CD14-positive monocyte (primary cell): ENCODE results near the gene HS6ST3. TPM values are rescaled to one million over a fixed set of nuclear protein-coding genes. Genes with fewer than 3 reads are reported as not detected.

Experiments
- DNase-seq, 3 donors: peaks; one replicate each; pipeline ENCODE4 v3.0.0-alpha.2; 2011 to 2022
- H2AFZ ChIP-seq: 2 replicates; pipeline ENCODE4 v1.6.0; 2012; ENCODE audit warnings: mild to moderate bottlenecking, low read depth, low read length, inconsistent platforms; ENCODE audit not compliant: insufficient read depth, poor library complexity, severe bottlenecking
- H3K27ac ChIP-seq, 2 donors: 1 replicate in 1 of 2; 2 replicates in 1 of 2; pipeline ENCODE4 v1.5.1; 2012 to 2013; ENCODE audit warnings: low read length in 2 of 2, control low read depth in 1 of 2, inconsistent platforms in 1 of 2, low read depth in 1 of 2, mild to moderate bottlenecking in 1 of 2
- H3K27me3 ChIP-seq, 2 donors: one replicate each; pipeline versions ENCODE4 v1.6.0 to v1.6.1; 2011 to 2013; ENCODE audit warnings: low read length in 2 of 2; ENCODE audit not compliant: control insufficient read depth in 2 of 2, insufficient read depth in 2 of 2
- H3K36me3 ChIP-seq, 2 donors: replicated peaks in 1 of 2; 1 replicate in 1 of 2; 2 replicates in 1 of 2; pipeline versions ENCODE4 v1.5.1 to v1.6.1; 2012 to 2013; ENCODE audit warnings: low read length in 2 of 2, control low read depth in 1 of 2, inconsistent platforms in 1 of 2, mild to moderate bottlenecking in 1 of 2; ENCODE audit not compliant: insufficient read depth in 2 of 2, control insufficient read depth in 1 of 2
- H3K4me1 ChIP-seq, 2 donors: 1 replicate in 1 of 2; 2 replicates in 1 of 2; pipeline versions ENCODE4 v1.5.1 to v1.6.1; 2012 to 2013; ENCODE audit warnings: low read length in 2 of 2, control low read depth in 1 of 2, inconsistent platforms in 1 of 2, mild to moderate bottlenecking in 1 of 2, moderate library complexity in 1 of 2; ENCODE audit not compliant: insufficient read depth in 2 of 2, control insufficient read depth in 1 of 2
- H3K4me2 ChIP-seq: replicated peaks from 2 replicates; pipeline ENCODE3; 2012; ENCODE audit warnings: low read length, moderate library complexity, mild to moderate bottlenecking; ENCODE audit not compliant: poor library complexity, severe bottlenecking; ENCODE audit errors: extremely low read depth
- H3K4me3 ChIP-seq, 3 experiments: fragments of 200-600 bp in 1 of 3; sonication (generic) in 1 of 3; replicated peaks in 1 of 3; 1 replicate in 2 of 3; 2 replicates in 1 of 3; pipeline ENCODE4 v1.5.1; 2011 to 2013; ENCODE audit warnings: low read length in 3 of 3, mild to moderate bottlenecking in 3 of 3, control low read depth in 2 of 3, low read depth in 2 of 3, inconsistent platforms in 1 of 3, moderate library complexity in 1 of 3
- H3K79me2 ChIP-seq: 2 replicates; pipeline ENCODE4 v1.6.0; 2012; ENCODE audit warnings: mild to moderate bottlenecking, control low read depth, inconsistent platforms, low read length, moderate library complexity; ENCODE audit not compliant: insufficient read depth
- H3K9ac ChIP-seq: 2 replicates; pipeline ENCODE4 v1.6.0; 2017; ENCODE audit warnings: low read length, mild to moderate bottlenecking; ENCODE audit not compliant: insufficient read depth, poor library complexity, severe bottlenecking
- H3K9me3 ChIP-seq, 2 donors: replicated peaks in 1 of 2; 1 replicate in 1 of 2; 2 replicates in 1 of 2; pipeline versions ENCODE4 v1.5.1 to v1.6.1; 2012 to 2013; ENCODE audit warnings: low read length in 2 of 2, control low read depth in 1 of 2; ENCODE audit not compliant: control insufficient read depth in 1 of 2, insufficient read depth in 1 of 2
- H4K20me1 ChIP-seq: 2 replicates; pipeline ENCODE4 v1.6.0; 2012; ENCODE audit warnings: mild to moderate bottlenecking, low read length, control low read depth, moderate library complexity; ENCODE audit not compliant: insufficient read depth
- H3K27ac Mint-ChIP-seq, 7 donors: one replicate each; pipeline ENCODE4 v1.8.0; 2020; ENCODE audit warnings: mild to moderate bottlenecking in 7 of 7, mixed read lengths in 7 of 7, moderate library complexity in 6 of 7, inconsistent platforms in 2 of 7
- H3K27me3 Mint-ChIP-seq, 3 donors: one replicate each; pipeline ENCODE4 v1.8.0; 2021 to 2022; ENCODE audit warnings: low read depth in 3 of 3, mild to moderate bottlenecking in 3 of 3, mixed read lengths in 3 of 3, moderate library complexity in 3 of 3, inconsistent platforms in 1 of 3
- H3K36me3 Mint-ChIP-seq, 2 donors: one replicate each; pipeline ENCODE4 v1.8.0; 2020; ENCODE audit warnings: mixed read lengths in 2 of 2, inconsistent platforms in 1 of 2, mild to moderate bottlenecking in 1 of 2
- H3K4me1 Mint-ChIP-seq: one replicate; pipeline ENCODE4 v1.8.0; 2020; ENCODE audit warnings: mild to moderate bottlenecking, mixed read lengths
- H3K4me3 Mint-ChIP-seq, 2 donors: one replicate each; pipeline ENCODE4 v1.8.0; 2020; ENCODE audit warnings: mild to moderate bottlenecking in 2 of 2, mixed read lengths in 2 of 2, moderate library complexity in 1 of 2
- H3K9me3 Mint-ChIP-seq, 7 donors: one replicate each; pipeline ENCODE4 v1.8.0; 2020 to 2022; ENCODE audit warnings: mixed read lengths in 7 of 7, mild to moderate bottlenecking in 6 of 7, moderate library complexity in 6 of 7, inconsistent platforms in 2 of 7
- WGBS: methylation state at CpG from one replicate; pipeline ENCODE4 v1.1.5; 2013; ENCODE audit warnings: missing lambda C conversion rate; ENCODE audit not compliant: insufficient coverage; 5-methylcytosine and 5-hydroxymethylcytosine counted together
- intact Hi-C, 2 donors: fragments of 100-400 bp; cut with micrococcal nuclease; formaldehyde crosslinking; loops; one replicate each; pipeline versions ENCODE4 v1.15.0 to v1.15.1; 2023
- polyA plus RNA-seq, 3 donors: library from polyadenylated mRNA; depleted of rRNA in 1 of 3; unstranded in 2 of 3; stranded (reverse) in 1 of 3; fragments of 300-500 nt in 2 of 3; fragments of >200 nt in 1 of 3; fragmentation: Illumina TruSeq in 2 of 3; gene quantifications; 1 replicate in 2 of 3; 2 replicates in 1 of 3; pipeline ENCODE4 v1.2.3, GENCODE V29; 2012 to 2021
- TF ChIP-seq, protein P1 (sequence below): fragments of 200-600 bp; IDR thresholded peaks from one replicate; pipeline ENCODE4 v1.8.0; 2022; ENCODE audit warnings: antibody characterized with exemption, mild to moderate bottlenecking

The HS6ST3 gene
- polyA plus RNA-seq, 3 donors, result not detected

GRCh38 chr13:96089139-96089538, 768 bp upstream of the HS6ST3 start:
- Histone ChIP-seq H4K20me1 (no peaks in the 10 kb centered on the region), H3K9ac (no peak overlapping the region), H3K27ac (no peak overlapping the region), H3K4me3 (no peak overlapping the region), H3K27me3 (peaks cover 68% of the 10 kb centered on the region in 2 donors), H3K4me2 (no peak overlapping the region), H3K4me1 (peaks cover 0 to 4% of the 10 kb centered on the region in 2 donors), H3K9me3 (peaks cover 0 to 24% of the 10 kb centered on the region in 2 donors), H3K36me3 (no peaks in the 10 kb centered on the region), H2AFZ (no peak overlapping the region), H3K79me2 (no peaks in the 10 kb centered on the region)
- H3K27ac Mint-ChIP-seq, result no peak overlapping the region
- H3K9me3 Mint-ChIP-seq, result peaks cover 0 to 15% (median 10%) of the 10 kb centered on the region in 7 donors
- WGBS, result no CpG with 5 or more reads among the region's 4 CpGs
- H3K36me3 Mint-ChIP-seq, result no peaks in the 10 kb centered on the region
- H3K4me3 Mint-ChIP-seq, result peak overlapping the region in 1 of 2 donors; percentile 78
- intact Hi-C loops, result no loop called here
- TF ChIP-seq, protein P1, sequence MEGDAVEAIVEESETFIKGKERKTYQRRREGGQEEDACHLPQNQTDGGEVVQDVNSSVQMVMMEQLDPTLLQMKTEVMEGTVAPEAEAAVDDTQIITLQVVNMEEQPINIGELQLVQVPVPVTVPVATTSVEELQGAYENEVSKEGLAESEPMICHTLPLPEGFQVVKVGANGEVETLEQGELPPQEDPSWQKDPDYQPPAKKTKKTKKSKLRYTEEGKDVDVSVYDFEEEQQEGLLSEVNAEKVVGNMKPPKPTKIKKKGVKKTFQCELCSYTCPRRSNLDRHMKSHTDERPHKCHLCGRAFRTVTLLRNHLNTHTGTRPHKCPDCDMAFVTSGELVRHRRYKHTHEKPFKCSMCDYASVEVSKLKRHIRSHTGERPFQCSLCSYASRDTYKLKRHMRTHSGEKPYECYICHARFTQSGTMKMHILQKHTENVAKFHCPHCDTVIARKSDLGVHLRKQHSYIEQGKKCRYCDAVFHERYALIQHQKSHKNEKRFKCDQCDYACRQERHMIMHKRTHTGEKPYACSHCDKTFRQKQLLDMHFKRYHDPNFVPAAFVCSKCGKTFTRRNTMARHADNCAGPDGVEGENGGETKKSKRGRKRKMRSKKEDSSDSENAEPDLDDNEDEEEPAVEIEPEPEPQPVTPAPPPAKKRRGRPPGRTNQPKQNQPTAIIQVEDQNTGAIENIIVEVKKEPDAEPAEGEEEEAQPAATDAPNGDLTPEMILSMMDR, result no peak
- H3K27me3 Mint-ChIP-seq, result peaks cover 55 to 70% (median 58%) of the 10 kb centered on the region in 3 donors
- DNase-seq, result no peak
- H3K4me1 Mint-ChIP-seq, result peaks cover 5% of the 10 kb centered on the region

GRCh38 chr13:96090240-96091101, 564 bp downstream of the HS6ST3 start:
- WGBS, result under 1% methylated on average over 116 of the region's 133 CpGs
- H3K9me3 ChIP-seq, result peaks cover 0 to 24% of the 10 kb centered on the region in 2 donors
- no peak overlapping the region for H3K27ac ChIP-seq
- H2AFZ ChIP-seq, result peak overlapping the region; percentile 49
- peak overlapping the region in 1 of 2 donors; percentile 76 for H3K4me3 Mint-ChIP-seq
- peaks cover 72 to 78% of the 10 kb centered on the region in 2 donors for H3K27me3 ChIP-seq
- H3K9me3 Mint-ChIP-seq, result peaks cover 0 to 15% (median 8%) of the 10 kb centered on the region in 7 donors
- intact Hi-C loops, result no loop called here
- TF ChIP-seq, protein P1, result no peak
- H3K36me3 ChIP-seq, result no peaks in the 10 kb centered on the region
- no peak for DNase-seq
- H3K4me2 ChIP-seq, result peak overlapping the region; percentile 56
- no peaks in the 10 kb centered on the region for H3K79me2 ChIP-seq
- H3K27me3 Mint-ChIP-seq, result peaks cover 60 to 78% (median 64%) of the 10 kb centered on the region in 3 donors
- H3K36me3 Mint-ChIP-seq, result no peaks in the 10 kb centered on the region
- no peaks in the 10 kb centered on the region for H4K20me1 ChIP-seq
- peak overlapping the region in 1 of 3 experiments; percentile 16 for H3K4me3 ChIP-seq
- peaks cover 0 to 4% of the 10 kb centered on the region in 2 donors for H3K4me1 ChIP-seq
- no peak overlapping the region for H3K9ac ChIP-seq
- H3K27ac Mint-ChIP-seq, result no peak overlapping the region
- peaks cover 5% of the 10 kb centered on the region for H3K4me1 Mint-ChIP-seq
